ENCODE measurements around the gene ELMO3. TPM values are rescaled to one million over a fixed set of nuclear protein-coding genes. Genes with fewer than 3 reads are reported as not detected.

ELMO3 gene
- total RNA-seq, 1 experiment from 2014 or later, result 1.5 TPM

GRCh38 chr16:67190448-67191399 lies 8.2 kb upstream of the ELMO3 start:
- in situ Hi-C loops (cut with HindIII; ENCODE audit: low pct_unique_long_range_greater_than_20kb, low sequenced_read_pairs), result no loop called here
- no peak for DNase-seq (ENCODE audit: low read depth)

- in situ Hi-C loops (cut with HindIII; ENCODE audit: low pct_unique_long_range_greater_than_20kb, low sequenced_read_pairs), result no loop called here
- no peak for DNase-seq (ENCODE audit: low read depth)
These were observed 7.4 kb upstream of the ELMO3 start for GRCh38 chr16:67191411-67191994.

GRCh38 chr16:67191995-67192681 lies 6.8 kb upstream of the ELMO3 start, which contains the start of gene E2F4:
TSS of gene E2F4 (plus strand) at chr16:67192155. CDS start at chr16:67192228, 73 bp downstream.
- peak; percentile 78 for DNase-seq (ENCODE audit: low read depth)

GRCh38 chr16:67192781-67193361 lies 6.1 kb upstream of the ELMO3 start:
- no peak for DNase-seq (ENCODE audit: low read depth)
- in situ Hi-C loops (cut with HindIII; ENCODE audit: low pct_unique_long_range_greater_than_20kb, low sequenced_read_pairs), result no loop called here

More at GRCh38 chr16:67191995-67192681, 6.8 kb upstream of the ELMO3 start, which contains the start of gene E2F4:
- in situ Hi-C loops (cut with HindIII; ENCODE audit: low pct_unique_long_range_greater_than_20kb, low sequenced_read_pairs), result no loop called here

- DNase-seq (ENCODE audit: low read depth), result no peak
- in situ Hi-C loops (cut with HindIII; ENCODE audit: low pct_unique_long_range_greater_than_20kb, low sequenced_read_pairs), result no loop called here
These were observed 5.4 kb upstream of the ELMO3 start for GRCh38 chr16:67193536-67193935.

- in situ Hi-C loops (cut with HindIII; ENCODE audit: low pct_unique_long_range_greater_than_20kb, low sequenced_read_pairs), result no loop called here
These were observed 4.7 kb upstream of the ELMO3 start for GRCh38 chr16:67194260-67194659.

GRCh38 chr16:67195676-67196075 lies 3.3 kb upstream of the ELMO3 start:
- DNase-seq (ENCODE audit: low read depth), result no peak
- in situ Hi-C loops (cut with HindIII; ENCODE audit: low pct_unique_long_range_greater_than_20kb, low sequenced_read_pairs), result no loop called here

More at GRCh38 chr16:67194260-67194659, 4.7 kb upstream of the ELMO3 start:
- DNase-seq (ENCODE audit: low read depth), result no peak

GRCh38 chr16:67196881-67197280 lies 2.0 kb upstream of the ELMO3 start:
- DNase-seq (ENCODE audit: low read depth), result no peak
- in situ Hi-C loops (cut with HindIII; ENCODE audit: low pct_unique_long_range_greater_than_20kb, low sequenced_read_pairs), result no loop called here

GRCh38 chr16:67197704-67198103 lies 1.2 kb upstream of the ELMO3 start:
- DNase-seq (ENCODE audit: low read depth), result no peak
- in situ Hi-C loops (cut with HindIII; ENCODE audit: low pct_unique_long_range_greater_than_20kb, low sequenced_read_pairs), result no loop called here

- no peak for DNase-seq (ENCODE audit: low read depth)
- in situ Hi-C loops (cut with HindIII; ENCODE audit: low pct_unique_long_range_greater_than_20kb, low sequenced_read_pairs), result no loop called here
These were observed 645 bp upstream of the ELMO3 start for GRCh38 chr16:67198238-67198734.

GRCh38 chr16:67199808-67200198 lies 872 bp downstream of the ELMO3 start:
- DNase-seq (ENCODE audit: low read depth), result no peak
- in situ Hi-C loops (cut with HindIII; ENCODE audit: low pct_unique_long_range_greater_than_20kb, low sequenced_read_pairs), result no loop called here

- in situ Hi-C loops (cut with HindIII; ENCODE audit: low pct_unique_long_range_greater_than_20kb, low sequenced_read_pairs), result no loop called here
- no peak for DNase-seq (ENCODE audit: low read depth)
These were observed 1.6 kb downstream of the ELMO3 start for GRCh38 chr16:67200491-67200890.

GRCh38 chr16:67201411-67202345 lies 2.7 kb downstream of the ELMO3 start:
- in situ Hi-C loops (cut with HindIII; ENCODE audit: low pct_unique_long_range_greater_than_20kb, low sequenced_read_pairs), result no loop called here
- DNase-seq (ENCODE audit: low read depth), result no peak

- no peak for DNase-seq (ENCODE audit: low read depth)
- in situ Hi-C loops (cut with HindIII; ENCODE audit: low pct_unique_long_range_greater_than_20kb, low sequenced_read_pairs), result no loop called here
These were observed 3.5 kb downstream of the ELMO3 start for GRCh38 chr16:67202426-67202825.

- in situ Hi-C loops (cut with HindIII; ENCODE audit: low pct_unique_long_range_greater_than_20kb, low sequenced_read_pairs), result no loop called here
- DNase-seq (ENCODE audit: low read depth), result no peak
These were observed 4.1 kb downstream of the ELMO3 start for GRCh38 chr16:67202956-67203493.

- DNase-seq (ENCODE audit: low read depth), result no peak
- in situ Hi-C loops (cut with HindIII; ENCODE audit: low pct_unique_long_range_greater_than_20kb, low sequenced_read_pairs), result no loop called here
These were observed 5.1 kb downstream of the ELMO3 start for GRCh38 chr16:67204076-67204475.

GRCh38 chr16:67206129-67206837 lies 7.4 kb downstream of the ELMO3 start:
- in situ Hi-C loops (cut with HindIII; ENCODE audit: low pct_unique_long_range_greater_than_20kb, low sequenced_read_pairs), result no loop called here

More at GRCh38 chr16:67206129-67206837, 7.4 kb downstream of the ELMO3 start:
- DNase-seq (ENCODE audit: low read depth), result no peak
